Activated T-cell treated with anti-CD3 and anti-CD28 coated beads for 4 hours (primary cell): Measurements from ENCODE around the gene RFPL2.
"Not testable (repeated sequence)": the region's sequence is repeated elsewhere in the genome, so short reads cannot be mapped to it uniquely, and the experiment has no call there.

ENCODE experiments used
- DNase-seq: peaks from one replicate; pipeline ENCODE4 v3.0.0-alpha.2; 2020

RFPL2 gene

DNA sequence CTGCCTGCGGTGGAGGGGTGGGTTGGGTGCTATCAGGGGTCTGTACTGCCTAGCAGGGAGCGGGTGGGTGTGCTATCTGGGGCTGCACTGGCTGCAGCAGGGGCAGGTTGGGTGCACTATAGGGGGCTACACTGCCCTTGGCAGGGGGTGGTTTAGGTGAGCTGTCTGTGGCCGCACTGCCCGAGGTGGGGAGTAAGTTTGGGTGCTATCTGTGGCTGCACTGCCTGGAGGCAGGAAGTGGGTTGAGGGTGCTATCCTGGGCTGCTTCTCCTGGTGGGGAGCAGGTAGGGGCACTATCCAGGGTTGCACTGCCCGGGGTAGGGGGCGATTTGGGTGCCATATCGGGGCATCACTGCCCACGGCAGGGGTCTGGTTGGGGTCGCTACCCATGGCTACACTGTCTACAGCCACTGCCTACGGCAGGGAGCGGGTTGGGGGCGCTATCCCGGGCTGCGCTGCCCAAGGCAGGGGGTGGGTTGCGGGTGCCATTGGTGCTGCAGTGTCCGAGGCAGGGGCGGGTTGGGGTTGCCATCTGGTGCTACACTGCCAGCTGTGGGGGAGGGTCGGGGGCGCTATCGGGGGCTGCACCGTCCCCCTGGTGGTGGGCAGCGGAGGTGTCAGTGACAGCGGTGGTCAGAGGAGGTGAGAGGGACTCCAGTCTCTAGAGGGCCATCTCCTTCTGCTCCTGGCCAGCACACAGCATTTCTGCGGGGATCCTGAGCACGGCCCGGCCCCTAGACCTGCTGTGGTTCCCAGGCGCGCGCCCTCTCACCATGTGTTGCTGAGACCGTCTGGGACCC, 1.3 kb upstream of the RFPL2 start:
- no peak for DNase-seq

DNA sequence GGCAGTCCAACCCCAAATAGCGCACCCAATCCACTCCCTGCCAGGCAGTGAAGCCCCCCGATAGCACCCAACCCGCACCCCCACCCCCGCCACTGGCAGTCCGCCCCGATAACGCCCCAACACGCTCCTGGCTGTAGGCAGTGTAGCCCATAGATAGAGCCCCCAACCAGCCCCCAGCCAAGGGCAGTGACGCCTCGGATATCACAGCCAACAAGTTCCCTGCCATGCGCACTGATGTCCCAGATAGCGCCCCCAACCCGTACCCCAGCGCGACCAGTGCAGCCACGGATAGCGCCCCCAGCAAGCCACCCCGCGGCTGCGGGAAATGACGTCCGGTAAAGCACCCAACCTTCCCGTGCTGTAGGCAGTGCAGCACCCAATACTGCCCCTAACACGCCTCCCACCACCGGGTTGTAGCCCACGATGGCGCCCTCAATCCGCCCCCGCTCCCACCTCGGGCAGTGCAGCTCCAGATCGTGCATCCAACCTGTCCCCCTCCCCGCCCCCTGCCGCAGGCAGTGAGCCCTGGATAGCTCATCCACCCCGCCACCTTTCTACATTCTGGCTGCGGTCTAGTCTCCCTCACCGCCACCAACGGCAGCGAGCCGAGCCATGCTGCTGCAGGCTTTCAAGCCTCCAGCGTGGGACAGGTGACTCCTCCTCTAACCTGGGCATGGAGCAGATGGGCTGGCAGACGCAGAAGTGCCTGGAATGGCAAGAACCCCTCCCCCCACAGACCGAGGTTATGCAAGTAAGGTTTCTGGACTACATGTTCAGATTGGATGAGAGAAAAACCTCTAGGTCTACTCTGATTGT, 625 bp downstream of the RFPL2 start:
- no peak for DNase-seq

- DNase-seq, result no peak
These were observed 1.5 kb downstream of the RFPL2 start for GRCh38 chr22:32203181-32204039.

- DNase-seq, result no peak
These were observed 2.2 kb downstream of the RFPL2 start for GRCh38 chr22:32202539-32203180.

GRCh38 chr22:32202161-32202538, 2.7 kb downstream of the RFPL2 start:
- no peak for DNase-seq

GRCh38 chr22:32200752-32201151, 4.1 kb downstream of the RFPL2 start:
- no peak for DNase-seq

GRCh38 chr22:32199961-32200360, 4.9 kb downstream of the RFPL2 start:
- DNase-seq, result no peak

DNA sequence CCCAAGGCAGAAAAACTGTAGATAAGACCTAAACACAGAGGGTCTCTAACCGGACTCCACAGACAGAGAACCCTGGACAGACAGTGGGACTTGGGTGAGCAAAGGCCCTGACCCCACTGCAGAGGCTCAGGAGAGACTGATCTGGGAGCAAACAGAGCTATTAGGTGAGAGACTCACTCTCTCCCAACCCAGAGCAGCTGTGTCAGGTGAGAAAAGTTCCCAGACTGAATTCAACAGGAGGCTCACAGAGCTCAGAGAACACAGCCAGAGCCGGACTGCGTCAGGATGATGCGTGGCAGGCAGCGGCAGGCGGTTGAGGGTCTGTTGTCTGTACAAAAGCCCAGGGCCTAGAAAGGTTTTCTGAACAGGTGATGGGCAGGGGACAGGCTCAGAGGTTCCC, 5.5 kb downstream of the RFPL2 start:
- DNase-seq, result no peak

DNA sequence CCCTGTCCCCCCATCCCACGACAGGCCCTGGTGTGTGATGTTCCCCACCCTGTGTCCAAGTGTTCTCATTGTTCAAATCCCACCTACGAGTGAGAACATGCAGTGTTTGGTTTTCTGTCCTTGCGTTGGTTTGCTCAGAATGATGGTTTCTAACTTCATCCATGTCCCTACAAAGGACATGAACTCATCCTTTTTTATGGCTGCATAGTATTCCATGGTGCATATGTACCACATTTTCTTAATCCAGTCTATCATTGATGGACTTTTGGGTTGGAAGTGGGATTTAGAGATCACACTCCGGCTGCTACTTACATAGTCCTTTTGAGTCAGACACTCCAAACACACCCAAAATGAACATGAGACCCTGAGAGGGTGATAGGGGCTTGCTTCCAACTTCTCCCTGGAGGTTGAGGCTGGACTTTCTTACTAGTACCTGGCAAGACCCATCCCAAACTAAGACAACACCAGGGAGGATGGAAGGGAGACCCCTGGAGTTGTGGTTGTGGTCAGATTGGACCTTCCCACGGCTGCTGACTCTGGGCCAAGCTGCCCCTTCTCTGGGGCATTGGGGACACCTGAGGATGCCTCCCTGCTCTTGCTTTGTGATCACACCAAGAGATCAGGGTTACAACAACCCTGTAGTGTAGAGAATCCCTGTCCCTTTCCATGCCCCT, 7.2 kb downstream of the RFPL2 start:
- not testable (repeated sequence) for DNase-seq

- not testable (repeated sequence) for DNase-seq
These were observed 9.0 kb downstream of the RFPL2 start for GRCh38 chr22:32195900-32196299.

DNA sequence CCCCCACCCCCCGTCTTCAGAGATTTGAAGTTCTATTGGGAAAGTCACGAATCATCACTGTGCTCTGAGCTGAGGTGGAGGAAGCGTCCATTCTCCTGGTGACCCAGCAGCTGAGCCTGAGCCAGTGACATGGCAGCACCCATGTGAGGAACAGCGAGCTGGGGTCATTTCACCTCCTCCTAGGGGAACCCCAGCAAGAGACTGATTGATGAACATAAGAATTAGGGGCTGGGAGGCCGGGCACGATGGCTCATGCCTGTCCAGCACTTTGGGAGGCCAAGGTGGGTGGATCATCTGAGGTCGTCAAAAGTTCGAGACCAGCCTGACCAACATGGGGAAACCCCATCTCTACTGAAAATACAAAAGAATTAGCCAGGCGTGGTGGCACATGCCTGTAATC, 11.5 kb downstream of the RFPL2 start:
- DNase-seq, result not testable (repeated sequence)

GRCh38 chr22:32191021-32191420, 13.9 kb downstream of the RFPL2 start:
- not testable (repeated sequence) for DNase-seq

DNA sequence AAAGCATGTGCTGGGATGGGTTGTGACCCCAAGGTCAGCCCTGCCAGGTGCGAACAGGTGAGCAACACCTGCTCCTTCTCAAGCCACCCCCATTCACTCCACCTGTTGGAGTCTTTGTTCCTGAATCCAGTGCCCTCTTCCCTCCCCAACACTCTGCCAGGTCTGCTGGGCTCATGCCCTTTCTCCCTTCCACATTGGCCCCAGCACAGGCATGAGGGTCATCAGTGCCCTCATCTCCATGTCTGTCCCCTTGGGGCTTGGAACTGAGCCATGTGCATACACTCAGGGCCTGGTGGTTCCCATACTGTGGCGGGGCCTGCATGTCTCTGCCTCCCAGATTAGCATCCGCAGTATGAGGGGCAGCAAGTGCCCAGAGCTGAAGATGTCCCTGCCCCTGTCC, 19.1 kb downstream of the RFPL2 start:
- no peak for DNase-seq

DNA sequence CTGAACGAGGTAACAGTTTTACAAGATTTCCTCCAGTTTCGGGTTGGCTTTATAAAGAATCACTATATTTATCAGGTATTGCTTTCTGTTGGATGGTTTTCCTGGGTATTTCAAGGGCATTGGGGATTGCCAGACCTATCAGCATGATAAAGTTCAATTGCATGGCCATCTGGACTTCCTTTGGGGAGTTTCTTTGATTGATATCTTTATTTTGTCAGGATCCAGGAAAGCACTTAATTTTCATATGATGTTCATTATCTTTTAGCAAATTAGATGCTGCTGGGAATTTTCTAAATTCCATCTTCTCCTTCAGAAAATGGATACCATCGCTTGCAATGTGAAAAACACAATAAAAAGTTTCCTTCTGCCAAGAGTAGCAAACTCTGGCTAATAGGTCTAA, 21.2 kb downstream of the RFPL2 start:
- DNase-seq, result no peak

DNA sequence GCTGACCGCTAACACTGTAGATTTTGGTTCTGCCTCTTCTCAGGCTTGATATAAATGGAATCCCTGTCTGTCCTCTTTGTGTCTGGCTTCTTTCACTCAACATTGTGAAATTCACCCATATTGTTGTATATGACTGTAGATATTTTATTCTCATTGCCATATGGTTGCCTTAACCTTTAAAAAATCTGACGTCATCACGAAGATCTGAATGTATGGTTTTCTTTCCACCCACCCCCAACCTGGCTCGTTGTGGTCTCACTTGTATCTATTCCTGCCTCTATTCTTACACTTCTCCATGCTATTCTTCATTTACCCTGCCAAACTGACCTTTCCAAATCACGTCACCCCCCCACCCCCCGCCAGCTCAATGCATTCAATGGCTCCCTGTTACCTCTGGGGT, 23.8 kb downstream of the RFPL2 start:
- no peak for DNase-seq

- no peak for DNase-seq
These were observed 27.6 kb downstream of the RFPL2 start for GRCh38 chr22:32177221-32177765.

- no peak for DNase-seq
These were observed 28.9 kb downstream of the RFPL2 start for GRCh38 chr22:32175683-32176644.

DNA sequence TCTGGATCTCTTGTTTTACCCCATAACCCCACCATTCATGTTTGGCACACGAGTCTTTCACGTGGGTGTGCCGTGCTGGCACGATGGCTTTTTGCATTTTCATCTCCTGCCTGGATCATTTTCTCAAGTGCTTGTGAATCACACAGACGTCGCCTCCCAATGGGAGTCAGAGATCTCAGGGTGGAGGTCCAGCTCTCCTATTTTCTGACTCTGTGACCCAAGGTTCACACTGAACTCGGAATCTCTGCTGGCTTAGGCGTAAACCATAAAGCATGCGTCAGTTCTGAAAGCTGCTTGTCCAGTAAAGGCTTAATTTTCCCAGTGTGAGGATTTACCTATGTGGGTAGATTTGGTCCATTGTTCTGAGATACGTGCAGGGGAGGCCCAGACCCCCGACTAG, 29.8 kb downstream of the RFPL2 start:
- DNase-seq, result no peak

GRCh38 chr22:32165681-32166080, 39.2 kb downstream of the RFPL2 start:
- no peak for DNase-seq

- no peak for DNase-seq
These were observed 40.6 kb downstream of the RFPL2 start for GRCh38 chr22:32164075-32164860.
